A172 (cell line): Measurements from ENCODE around the gene TDRD7. TPM values are rescaled to one million over a fixed set of nuclear protein-coding genes. Genes with fewer than 3 reads are reported as not detected.
"Not testable (repeated sequence)": the region's sequence is repeated elsewhere in the genome, so short reads cannot be mapped to it uniquely, and the experiment has no call there.

Source experiments
- DNase-seq: peaks from one replicate; pipeline ENCODE4 v3.0.0-alpha.2; 2015; ENCODE audit warnings: low spot score
- total RNA-seq: library from RNA; depleted of rRNA; stranded (reverse); fragments of >200 nt; shearing (Covaris generic); gene quantifications from 2 replicates; pipeline ENCODE4 v1.2.3, GENCODE V29; 2014

The TDRD7 gene
- total RNA-seq, 1 experiment from 2014 or later: 23.9 TPM

GRCh38 chr9:97427885-97428284, 16.0 kb downstream of the TDRD7 start:
- no peak for DNase-seq

GRCh38 chr9:97430316-97431043, 18.6 kb downstream of the TDRD7 start:
- no peak for DNase-seq

- no peak for DNase-seq
These were observed 19.1 kb downstream of the TDRD7 start for GRCh38 chr9:97431044-97431441.

GRCh38 chr9:97431549-97432143, 19.8 kb downstream of the TDRD7 start:
- no peak for DNase-seq

- DNase-seq: no peak
These were observed 25.2 kb downstream of the TDRD7 start for GRCh38 chr9:97437051-97437600.

GRCh38 chr9:97438257-97438656, 26.4 kb downstream of the TDRD7 start:
- DNase-seq: no peak

- no peak for DNase-seq
These were observed 26.8 kb downstream of the TDRD7 start for GRCh38 chr9:97438666-97439065.

- DNase-seq: no peak
These were observed 28.3 kb downstream of the TDRD7 start for GRCh38 chr9:97440160-97440559.

- peak; percentile 9 for DNase-seq
These were observed 29.8 kb downstream of the TDRD7 start for GRCh38 chr9:97441729-97442128.

GRCh38 chr9:97445119-97445701, 33.3 kb downstream of the TDRD7 start:
- no peak for DNase-seq

GRCh38 chr9:97447001-97447400, 35.1 kb downstream of the TDRD7 start:
- DNase-seq: no peak

GRCh38 chr9:97453573-97453972, 41.7 kb downstream of the TDRD7 start:
- DNase-seq: not testable (repeated sequence)

GRCh38 chr9:97456841-97457240, 44.9 kb downstream of the TDRD7 start:
- DNase-seq: not testable (repeated sequence)

- DNase-seq: no peak
These were observed 47.4 kb downstream of the TDRD7 start for GRCh38 chr9:97459326-97459725.

GRCh38 chr9:97462159-97462558, 50.3 kb downstream of the TDRD7 start:
- DNase-seq: no peak

GRCh38 chr9:97462914-97463313, 51.0 kb downstream of the TDRD7 start:
- DNase-seq: no peak

GRCh38 chr9:97468658-97469448, 57.0 kb downstream of the TDRD7 start:
- DNase-seq: peak; percentile 78

GRCh38 chr9:97470076-97470475, 58.2 kb downstream of the TDRD7 start:
- DNase-seq: no peak

GRCh38 chr9:97473717-97474116, 61.8 kb downstream of the TDRD7 start:
- no peak for DNase-seq

GRCh38 chr9:97474372-97474925, 62.6 kb downstream of the TDRD7 start:
- peak; percentile 8 for DNase-seq

GRCh38 chr9:97475059-97475458, 63.2 kb downstream of the TDRD7 start:
- DNase-seq: peak; percentile 17
